Epithelial cell of esophagus (primary cell): ENCODE results near the gene KLHDC4.

Experiments used
- DNase-seq: peaks from one replicate; pipeline ENCODE4 v3.0.0; 2010; ENCODE audit warnings: low read depth
- H3K4me3 ChIP-seq: 2 replicates; pipeline ENCODE4 v1.5.1; 2011; ENCODE audit warnings: mild to moderate bottlenecking, low read length, control low read depth
- TF ChIP-seq, protein P1 (sequence below): IDR thresholded peaks from 2 replicates; pipeline ENCODE4 v1.5.1; 2011; ENCODE audit warnings: low read depth, mild to moderate bottlenecking, low read length, control low read depth, inconsistent platforms; ENCODE audit not compliant: insufficient read depth; ENCODE audit errors: missing control alignments

The KLHDC4 gene

DNA sequence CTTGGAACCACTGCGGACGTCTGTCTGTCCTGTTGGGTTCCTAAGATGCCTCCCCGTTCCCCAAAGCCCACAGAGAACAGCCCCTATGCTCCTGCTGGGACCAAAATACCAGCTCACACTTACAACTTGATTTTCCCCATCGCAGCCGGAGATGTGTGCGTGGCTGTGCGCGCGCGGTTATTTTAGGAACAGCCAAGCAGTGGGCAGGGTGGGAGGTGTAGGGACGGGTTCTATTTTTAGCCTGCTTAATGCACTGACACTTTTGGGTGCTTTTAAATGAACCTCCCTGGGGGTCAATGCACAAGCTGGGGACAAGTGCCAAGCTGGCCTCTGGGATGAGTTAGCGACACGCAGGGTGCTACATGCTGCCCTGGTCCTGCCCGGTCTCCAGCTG is 74.1 kb downstream of the KLHDC4 start:
- no peak for DNase-seq
- H3K4me3 ChIP-seq: no peak overlapping the region
- TF ChIP-seq, protein P1, sequence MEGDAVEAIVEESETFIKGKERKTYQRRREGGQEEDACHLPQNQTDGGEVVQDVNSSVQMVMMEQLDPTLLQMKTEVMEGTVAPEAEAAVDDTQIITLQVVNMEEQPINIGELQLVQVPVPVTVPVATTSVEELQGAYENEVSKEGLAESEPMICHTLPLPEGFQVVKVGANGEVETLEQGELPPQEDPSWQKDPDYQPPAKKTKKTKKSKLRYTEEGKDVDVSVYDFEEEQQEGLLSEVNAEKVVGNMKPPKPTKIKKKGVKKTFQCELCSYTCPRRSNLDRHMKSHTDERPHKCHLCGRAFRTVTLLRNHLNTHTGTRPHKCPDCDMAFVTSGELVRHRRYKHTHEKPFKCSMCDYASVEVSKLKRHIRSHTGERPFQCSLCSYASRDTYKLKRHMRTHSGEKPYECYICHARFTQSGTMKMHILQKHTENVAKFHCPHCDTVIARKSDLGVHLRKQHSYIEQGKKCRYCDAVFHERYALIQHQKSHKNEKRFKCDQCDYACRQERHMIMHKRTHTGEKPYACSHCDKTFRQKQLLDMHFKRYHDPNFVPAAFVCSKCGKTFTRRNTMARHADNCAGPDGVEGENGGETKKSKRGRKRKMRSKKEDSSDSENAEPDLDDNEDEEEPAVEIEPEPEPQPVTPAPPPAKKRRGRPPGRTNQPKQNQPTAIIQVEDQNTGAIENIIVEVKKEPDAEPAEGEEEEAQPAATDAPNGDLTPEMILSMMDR: no peak

DNA sequence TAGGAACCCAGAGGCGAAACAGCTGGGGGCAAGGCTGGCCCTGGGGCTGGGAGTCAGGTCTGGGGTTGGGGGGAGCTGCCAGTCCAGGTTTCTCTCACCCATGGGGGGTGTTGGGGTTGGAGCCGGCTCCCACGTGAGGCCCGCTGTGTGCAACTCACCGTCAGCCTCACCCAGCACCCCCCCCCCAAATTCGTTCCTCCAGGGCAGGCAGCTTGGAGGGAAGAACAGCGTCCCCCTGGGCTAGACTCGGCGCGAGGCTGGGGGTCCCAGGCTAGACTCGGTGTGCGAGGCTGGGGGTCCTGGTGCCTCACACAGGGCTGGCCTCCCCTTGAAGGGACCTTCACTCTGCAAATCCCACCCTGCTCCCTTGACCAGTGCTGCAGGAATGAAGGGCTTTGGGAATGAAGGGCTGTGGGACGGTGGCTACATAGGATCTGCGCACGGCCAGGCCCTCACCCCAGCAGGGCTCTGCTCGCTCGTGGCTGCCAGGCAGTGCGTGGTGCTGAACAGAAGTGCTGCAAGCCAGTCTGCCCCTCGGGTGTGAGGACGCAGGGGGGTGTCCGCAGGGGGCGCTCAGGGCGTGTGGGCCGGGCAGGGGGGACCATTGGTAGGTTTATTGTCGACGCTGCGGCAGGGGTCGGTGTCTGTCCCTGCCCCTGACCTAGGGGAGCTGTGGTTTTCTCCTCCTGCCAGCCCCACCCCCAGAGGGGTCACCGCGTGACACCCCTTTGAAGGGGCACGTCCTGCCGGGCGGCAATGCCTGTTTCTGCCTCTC is 74.7 kb downstream of the KLHDC4 start:
- H3K4me3 ChIP-seq: no peak overlapping the region
- TF ChIP-seq, protein P1: no peak
- no peak for DNase-seq

DNA sequence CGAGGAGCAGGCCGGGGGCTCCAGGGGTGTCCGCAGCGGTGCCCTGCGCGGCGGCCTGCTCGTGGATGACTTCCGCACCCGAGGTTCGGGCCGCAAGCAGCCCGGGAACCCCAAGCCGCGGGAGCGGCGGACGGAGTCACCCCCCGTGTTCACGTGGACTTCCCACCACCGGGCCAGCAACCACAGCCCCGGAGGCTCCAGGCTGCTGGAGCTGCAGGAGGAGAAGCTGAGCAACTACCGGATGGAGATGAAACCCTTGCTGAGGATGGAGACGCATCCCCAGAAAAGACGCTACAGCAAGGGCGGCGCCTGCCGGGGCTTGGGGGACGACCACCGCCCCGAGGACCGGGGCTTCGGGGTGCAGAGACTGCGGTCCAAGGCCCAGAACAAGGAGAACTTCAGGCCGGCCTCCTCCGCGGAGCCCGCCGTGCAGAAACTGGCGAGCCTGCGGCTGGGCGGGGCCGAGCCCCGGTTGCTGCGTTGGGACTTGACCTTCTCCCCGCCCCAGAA is 75.8 kb downstream of the KLHDC4 start:
- TF ChIP-seq, protein P1: no peak
- no peak for DNase-seq
- no peak overlapping the region for H3K4me3 ChIP-seq

DNA sequence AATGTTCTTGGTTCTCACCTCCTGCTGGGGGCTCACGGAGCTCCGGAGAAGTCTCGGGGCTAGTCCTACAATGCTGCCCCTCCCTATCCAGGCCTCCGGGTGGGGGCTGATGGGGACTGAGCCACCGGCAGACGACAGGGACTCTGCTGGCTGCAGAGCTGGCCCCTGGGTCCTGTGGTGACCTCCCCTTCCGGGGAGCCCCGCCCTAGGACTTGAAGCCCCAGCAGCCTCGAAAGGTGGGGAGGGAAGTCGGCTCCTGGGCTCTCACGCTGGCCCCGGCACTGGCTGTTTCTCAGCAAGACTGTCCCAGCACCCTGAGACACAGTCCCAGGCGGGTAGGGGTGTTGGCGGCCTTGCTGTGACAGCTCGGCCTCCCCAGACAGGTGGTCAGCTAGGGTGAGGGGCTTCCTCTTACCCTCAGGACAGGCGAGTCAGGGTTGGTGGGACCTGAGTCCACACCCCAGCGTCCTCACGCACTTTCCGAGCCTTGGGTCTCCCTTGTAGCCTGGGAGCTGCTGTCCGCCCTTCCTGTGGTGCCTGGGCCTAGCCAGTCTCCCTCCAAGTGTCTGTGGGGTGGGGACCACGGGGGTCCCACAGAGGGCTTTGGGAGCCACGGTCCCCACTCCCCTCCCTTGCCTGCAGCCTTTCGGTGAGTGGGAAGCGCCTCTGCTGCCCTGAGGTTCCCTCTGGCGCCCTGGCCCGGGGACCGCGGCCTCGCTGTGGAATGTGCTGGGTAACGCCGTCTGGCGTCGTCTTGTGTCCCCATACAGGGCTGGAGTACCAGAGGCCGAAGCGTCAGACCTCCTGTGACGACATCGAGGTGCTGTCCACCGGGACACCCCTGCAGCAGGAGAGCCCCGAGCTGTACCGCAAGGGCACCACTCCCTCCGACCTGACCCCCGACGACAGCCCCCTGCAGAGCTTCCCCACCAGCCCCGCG is 76.6 kb downstream of the KLHDC4 start:
- no peak for DNase-seq
- TF ChIP-seq, protein P1: no peak
- H3K4me3 ChIP-seq: no peak overlapping the region

DNA sequence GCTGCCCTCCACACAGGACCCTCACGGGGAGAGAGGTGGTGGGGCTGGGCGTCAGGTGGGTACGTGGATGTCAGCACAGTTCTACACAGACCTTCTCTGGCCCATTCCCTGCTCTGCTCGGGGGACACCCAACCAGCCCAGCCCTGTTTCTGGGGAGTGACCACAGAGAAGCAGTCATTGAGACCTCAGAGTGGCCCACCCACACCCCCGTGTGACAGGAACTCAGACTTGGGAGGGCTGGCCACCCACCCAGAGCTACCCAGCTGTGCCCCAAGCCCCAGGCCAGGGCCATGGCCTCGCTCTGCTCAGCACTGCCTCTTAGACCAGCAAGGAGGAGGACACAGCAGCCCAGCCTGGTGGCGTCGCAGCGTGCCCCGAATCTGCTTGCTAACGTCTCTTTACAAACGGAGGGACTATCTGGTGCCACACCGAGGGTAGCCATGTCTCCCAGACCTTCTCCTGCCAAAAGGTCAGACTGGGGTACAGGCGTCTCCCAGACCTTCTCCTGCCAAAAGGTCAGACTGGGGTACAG is 77.7 kb downstream of the KLHDC4 start:
- DNase-seq: no peak
- no peak overlapping the region for H3K4me3 ChIP-seq
- TF ChIP-seq, protein P1: no peak

DNA sequence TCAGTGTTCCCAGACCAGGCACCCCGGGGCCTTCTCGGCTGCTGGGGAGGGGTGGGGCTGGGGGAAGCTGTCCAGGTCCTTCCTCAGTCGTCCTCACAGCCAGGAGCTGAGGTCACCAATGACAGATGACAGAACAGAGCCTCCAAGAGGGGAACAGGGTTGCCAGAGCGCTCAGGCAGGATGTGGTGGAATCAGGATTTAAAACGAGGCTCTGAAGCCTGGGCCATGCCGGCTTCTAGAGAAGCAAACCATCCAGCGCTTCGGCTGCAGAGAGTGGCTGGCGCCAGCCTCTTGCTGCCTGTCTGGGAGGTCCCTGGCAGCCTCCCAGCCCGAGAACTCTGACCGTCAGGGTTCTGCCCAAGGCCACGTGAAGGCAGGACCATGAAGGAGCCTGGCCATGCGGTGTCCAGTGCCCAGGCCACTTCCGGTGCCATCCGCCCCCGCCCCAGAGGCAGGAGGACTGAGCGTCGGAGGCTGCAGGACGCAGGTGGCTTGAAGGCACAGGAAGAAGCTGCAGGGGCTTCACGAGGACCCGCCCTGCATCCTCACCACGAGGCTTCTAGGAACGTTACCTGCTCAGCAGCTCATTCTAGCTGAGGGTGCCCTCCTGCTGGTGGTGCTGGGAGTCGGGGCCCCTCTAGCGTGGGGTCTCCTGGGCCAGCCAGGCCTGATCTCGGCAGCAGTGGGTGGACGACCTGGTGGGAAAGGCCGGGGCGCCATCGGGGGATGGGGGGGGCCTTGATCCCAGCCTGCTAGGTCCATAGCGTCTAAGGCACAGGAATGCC is 78.5 kb downstream of the KLHDC4 start:
- no peak overlapping the region for H3K4me3 ChIP-seq
- TF ChIP-seq, protein P1: no peak
- no peak for DNase-seq
